ENCODE data around the gene CUX1. TPM values are rescaled to one million over a fixed set of nuclear protein-coding genes. Genes with fewer than 3 reads are reported as not detected.

Gene CUX1
- total RNA-seq, 4 donors from 2014 or later, result 93.8 to 156 (median 112) TPM

GRCh38 chr7:101868191-101868950 is 50.9 kb downstream of the CUX1 start:
- Histone ChIP-seq H3K27me3 (no peaks in the 10 kb centered on the region), H3K9me3 (no peaks in the 10 kb centered on the region), H3K27ac (peak overlapping the region in 2 of 3 donors; percentile 74 to 83), H3K4me1 (peaks cover 37 to 66% of the 10 kb centered on the region in 2 donors), H3K36me3 (no peaks in the 10 kb centered on the region), H3K4me3 (replicated peaks in 1 of 3) (no peak overlapping the region)
- 69% methylated on average over 11 of the region's 11 CpGs for WGBS, 2 donors
- no peak for DNase-seq
- TF ChIP-seq, protein P1, sequence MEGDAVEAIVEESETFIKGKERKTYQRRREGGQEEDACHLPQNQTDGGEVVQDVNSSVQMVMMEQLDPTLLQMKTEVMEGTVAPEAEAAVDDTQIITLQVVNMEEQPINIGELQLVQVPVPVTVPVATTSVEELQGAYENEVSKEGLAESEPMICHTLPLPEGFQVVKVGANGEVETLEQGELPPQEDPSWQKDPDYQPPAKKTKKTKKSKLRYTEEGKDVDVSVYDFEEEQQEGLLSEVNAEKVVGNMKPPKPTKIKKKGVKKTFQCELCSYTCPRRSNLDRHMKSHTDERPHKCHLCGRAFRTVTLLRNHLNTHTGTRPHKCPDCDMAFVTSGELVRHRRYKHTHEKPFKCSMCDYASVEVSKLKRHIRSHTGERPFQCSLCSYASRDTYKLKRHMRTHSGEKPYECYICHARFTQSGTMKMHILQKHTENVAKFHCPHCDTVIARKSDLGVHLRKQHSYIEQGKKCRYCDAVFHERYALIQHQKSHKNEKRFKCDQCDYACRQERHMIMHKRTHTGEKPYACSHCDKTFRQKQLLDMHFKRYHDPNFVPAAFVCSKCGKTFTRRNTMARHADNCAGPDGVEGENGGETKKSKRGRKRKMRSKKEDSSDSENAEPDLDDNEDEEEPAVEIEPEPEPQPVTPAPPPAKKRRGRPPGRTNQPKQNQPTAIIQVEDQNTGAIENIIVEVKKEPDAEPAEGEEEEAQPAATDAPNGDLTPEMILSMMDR (IDR thresholded peaks at IDR 0.05), result no peak
- no peak for TF ChIP-seq POLR2A (IDR thresholded peaks at IDR 0.05)
- intact Hi-C loops (cut with DNase I), result no loop called here

GRCh38 chr7:101869026-101869900 is 51.8 kb downstream of the CUX1 start:
- no peak for DNase-seq
- no peaks in the 10 kb centered on the region for H3K36me3 ChIP-seq
- peak overlapping the region; percentile 60 to 83 (median 74) for H3K27ac ChIP-seq
- H3K4me1 ChIP-seq, result peaks cover 40 to 74% of the 10 kb centered on the region in 2 donors
- 84 to 85% methylated on average over 38 of the region's 38 CpGs for WGBS, 2 donors
- intact Hi-C loops (cut with DNase I), result no loop called here
- H3K4me3 ChIP-seq (replicated peaks in 1 of 3), result no peak overlapping the region
- no peak for TF ChIP-seq POLR2A (IDR thresholded peaks at IDR 0.05)
- TF ChIP-seq, protein P1 (IDR thresholded peaks at IDR 0.05), result no peak
- H3K27me3 ChIP-seq, result no peaks in the 10 kb centered on the region
- no peaks in the 10 kb centered on the region for H3K9me3 ChIP-seq

DNA sequence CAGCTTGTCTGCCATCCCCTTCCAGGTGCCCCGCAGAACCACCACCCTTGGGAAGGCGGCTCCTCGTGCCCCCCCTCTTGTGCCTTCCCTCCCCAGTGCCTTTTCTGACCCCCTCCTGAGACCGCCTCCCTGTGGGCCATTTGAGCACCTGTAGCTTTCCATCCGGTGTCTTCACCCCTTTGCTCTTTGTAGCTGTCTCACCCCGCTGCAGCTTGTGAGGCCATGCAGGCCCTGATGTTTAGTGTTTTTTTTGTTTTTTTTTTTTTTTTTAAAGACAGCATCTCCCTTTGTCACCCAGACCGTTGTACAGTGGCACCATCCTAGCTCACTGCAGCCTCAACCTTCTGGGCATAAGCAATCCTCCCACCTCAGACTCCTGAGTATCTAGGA is 52.5 kb downstream of the CUX1 start:
- intact Hi-C loops (cut with DNase I), result loop anchor here (10.0 kb wide), 1 partner anchor 75 kb away; no protein-coding TSS in a partner anchor
- H3K9me3 ChIP-seq, result no peaks in the 10 kb centered on the region
- H3K36me3 ChIP-seq, result no peaks in the 10 kb centered on the region
- H3K4me3 ChIP-seq (replicated peaks in 1 of 3), result no peak overlapping the region
- TF ChIP-seq POLR2A (IDR thresholded peaks at IDR 0.05), result no peak
- TF ChIP-seq, protein P1 (IDR thresholded peaks at IDR 0.05), result no peak
- peak in 1 of 2 donors; percentile 39 for DNase-seq
- 68 to 74% methylated on average over 7 of the region's 7 CpGs for whole genome bisulfite sequencing, 2 donors
- peaks cover 46 to 79% of the 10 kb centered on the region in 2 donors for H3K4me1 ChIP-seq
- H3K27me3 ChIP-seq, result no peaks in the 10 kb centered on the region
- peak overlapping the region; percentile 60 to 83 (median 74) for H3K27ac ChIP-seq

GRCh38 chr7:101870361-101871062 is 53.1 kb downstream of the CUX1 start:
- intact Hi-C loops (cut with DNase I), result loop anchor here (10.0 kb wide), 1 partner anchor 74 kb away; no protein-coding TSS in a partner anchor
- no peak for TF ChIP-seq POLR2A (IDR thresholded peaks at IDR 0.05)
- TF ChIP-seq, protein P1 (IDR thresholded peaks at IDR 0.05), result peak in 4 of 6 experiments; percentile 24 to 39 (median 27)
- peak in 1 of 2 donors; percentile 46 for DNase-seq

More at GRCh38 chr7:101870361-101871062, 53.1 kb downstream of the CUX1 start:
- no peak overlapping the region for H3K4me3 ChIP-seq (replicated peaks in 1 of 3)
- WGBS, 2 donors, result 40 to 43% methylated on average over 12 of the region's 12 CpGs
- no peaks in the 10 kb centered on the region for H3K36me3 ChIP-seq
- H3K9me3 ChIP-seq, result no peaks in the 10 kb centered on the region
- peaks cover 50 to 79% of the 10 kb centered on the region in 2 donors for H3K4me1 ChIP-seq
- H3K27me3 ChIP-seq, result no peaks in the 10 kb centered on the region
- peak overlapping the region; percentile 60 to 83 (median 74) for H3K27ac ChIP-seq
